Esophagus muscularis mucosa (tissue), 3 donors: ENCODE results near the gene HSPG2.

Experiments
- CTCF ChIP-seq, 3 experiments: fragments of 200-600 bp in 2 of 3; fragments of 450-650 bp in 1 of 3; sonication (generic) in 2 of 3; IDR thresholded peaks; one replicate each; pipeline ENCODE4 v1.5.1; 2017 to 2019; ENCODE audit warnings: antibody characterized with exemption in 3 of 3, mild to moderate bottlenecking in 2 of 3, moderate library complexity in 1 of 3
- POLR2A ChIP-seq: fragments of 450-650 bp; IDR thresholded peaks from one replicate; pipeline ENCODE4 v1.6.1; 2017; ENCODE audit warnings: antibody characterized with exemption, moderate library complexity, mild to moderate bottlenecking, low read depth

DNA sequence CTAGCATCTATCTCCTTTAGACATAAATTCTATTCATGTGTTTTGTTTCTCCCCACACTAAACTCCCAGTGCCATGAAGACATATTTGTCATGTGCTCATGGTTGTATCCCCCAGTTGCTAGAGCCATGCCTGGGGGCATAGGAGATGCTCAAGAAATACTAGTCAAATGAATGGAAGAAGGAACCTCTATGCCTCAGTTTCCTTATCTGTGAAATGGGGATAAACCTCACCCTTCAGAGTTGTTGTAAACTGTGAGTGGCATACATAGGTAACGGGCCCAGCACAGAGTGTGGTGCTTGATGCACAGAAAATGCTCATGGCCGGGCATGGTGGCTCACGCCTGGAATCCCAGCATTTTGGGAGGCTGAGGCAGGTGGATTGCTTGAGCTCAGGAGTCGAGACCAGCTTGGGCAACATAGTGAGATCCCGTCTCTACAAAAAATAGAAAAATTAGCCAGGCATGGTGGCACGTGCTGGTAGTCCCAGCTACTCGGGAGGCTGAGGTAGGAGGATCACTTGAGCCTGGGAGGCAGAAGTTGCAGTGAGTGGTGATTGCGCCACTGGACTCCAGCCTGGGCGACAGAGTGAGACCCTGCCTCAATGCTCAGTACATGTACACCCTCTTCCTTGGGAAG, 116.4 kb downstream of the HSPG2 start:
- TF ChIP-seq POLR2A (no peak), CTCF (IDR thresholded peaks at IDR 0.05) (no peak)
